ENCODE results near the gene ABCB10.

- TF ChIP-seq CTCF (IDR thresholded peaks at IDR 0.05; ENCODE audit: insufficient read depth, low read depth, low read length) = no peak
- TF ChIP-seq EZH2 (IDR thresholded peaks at IDR 0.05; ENCODE audit: insufficient read depth, low read length) = no peak
These were observed 27.2 kb downstream of the ABCB10 start for GRCh38 chr1:229531326-229531725.

Data from astrocyte (in vitro differentiated cells and primary cell).